ENCODE measurements around the gene NTN5. TPM values are rescaled to one million over a fixed set of nuclear protein-coding genes. Genes with fewer than 3 reads are reported as not detected.
"Not testable (repeated sequence)": the region's sequence is repeated elsewhere in the genome, so short reads cannot be mapped to it uniquely, and the experiment has no call there.

The NTN5 gene
- total and polyA plus RNA-seq, 2 of the 4 experiments (the other 2 are of a cell fraction) = 0.19 TPM; not detected in 1

DNA sequence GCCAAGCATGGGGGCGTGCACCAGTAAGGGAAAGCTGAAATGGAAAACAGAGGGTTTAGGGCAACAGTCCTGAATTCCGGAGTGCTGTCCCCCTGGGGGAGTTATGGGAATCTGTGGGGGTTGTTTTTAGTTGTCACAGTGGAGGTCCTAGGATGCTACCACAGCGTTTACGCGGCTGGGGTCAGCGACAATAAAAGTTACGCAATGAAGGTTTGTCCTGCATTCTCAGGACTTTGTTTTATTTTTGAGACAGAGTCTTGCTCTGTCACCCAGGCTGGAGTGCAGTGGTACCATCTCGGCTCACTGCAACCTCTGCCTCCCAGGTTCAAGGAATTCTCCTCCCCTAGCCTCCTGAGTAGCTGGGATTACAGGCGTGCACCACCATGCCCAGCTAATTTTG, 20.8 kb upstream of the NTN5 start:
- H4K8ac ChIP-seq (ENCODE audit: low read depth in 2 of 2, low read length in 2 of 2); H3K4me1 ChIP-seq (ENCODE audit: control insufficient read depth, insufficient read depth, low read length); H3K18ac ChIP-seq (ENCODE audit: low read depth, low read length); H2AFZ ChIP-seq (replicated peaks; ENCODE audit: low read length, poor library complexity); H3K79me1 ChIP-seq (ENCODE audit: low read depth in 1 of 2, low read length in 2 of 2); H2BK120ac ChIP-seq (ENCODE audit: low read depth, low read length); H4K5ac ChIP-seq (ENCODE audit: low read depth, low read length); ATAC-seq (ENCODE audit: low read depth); in situ Hi-C loops (cut with MboI; ENCODE audit: low sequenced_read_pairs); CTCF ChIA-PET; H3K56ac ChIP-seq (ENCODE audit: extremely low read depth, insufficient read depth, low read length); H2BK15ac ChIP-seq (ENCODE audit: low read depth, low read length); H3K9ac ChIP-seq (ENCODE audit: low read depth, low read length); POLR2A ChIA-PET (ENCODE audit: unreplicated experiment); H3K14ac ChIP-seq (replicated peaks; ENCODE audit: low read depth, low read length); H2AK5ac ChIP-seq (ENCODE audit: low read depth, low read length); intact Hi-C loops (cut with micrococcal nuclease); H2BK5ac ChIP-seq (ENCODE audit: low read depth, low read length, poor library complexity, severe bottlenecking); BruUV-seq (replicated peaks); dilution Hi-C loops (cut with HindIII; ENCODE audit: low sequenced_read_pairs, unreplicated experiment); H3K4ac ChIP-seq (ENCODE audit: low read depth, low read length); H2AK9ac ChIP-seq (replicated peaks; ENCODE audit: low read depth, low read length, poor library complexity); H3K23ac ChIP-seq (ENCODE audit: low read depth, low read length); H2BK20ac ChIP-seq (ENCODE audit: low read depth, low read length); H4K91ac ChIP-seq (ENCODE audit: insufficient read depth, low read depth, low read length); H3K4me3 ChIP-seq (ENCODE audit: insufficient read depth, low read depth, low read length); H3K36me3 ChIP-seq (ENCODE audit: control insufficient read depth, insufficient read depth, low read length); H3K9me3 ChIP-seq (ENCODE audit: control insufficient read depth, insufficient read depth, low read length); H3K4me2 ChIP-seq (ENCODE audit: low read depth, low read length); H4K20me1 ChIP-seq (ENCODE audit: insufficient read depth, low read length); H3K9me1 ChIP-seq (ENCODE audit: insufficient read depth, low read length); DNase-seq; H3K27ac ChIP-seq (ENCODE audit: insufficient read depth, low read length): not testable (repeated sequence)
- peak; percentile 44 for TF ChIP-seq CEBPB (IDR thresholded peaks at IDR 0.05; ENCODE audit: low read depth, low read length)
- WGBS, 2 experiments (ENCODE audit: extremely low coverage in 2 of 2, insufficient read length in 1 of 2) = 75% methylated on average over 6 of the region's 9 CpGs; no CpG with 5 or more reads in 1 of the 2 experiments
- H3K27me3 ChIP-seq (ENCODE audit: control insufficient read depth, insufficient read depth, low read length) = peaks cover 12% of the 10 kb centered on the region

Data from IMR-90 (cell line).